ENCODE data around the gene GRIK2.

GRCh38 chr6:101391772-101392585, 1.5 kb upstream of the GRIK2 start:
- no peak for TF ChIP-seq POLR2A (IDR thresholded peaks at IDR 0.05; ENCODE audit: low read depth, low read length)
- no peak for TF ChIP-seq POLR2AphosphoS5 (IDR thresholded peaks at IDR 0.05; ENCODE audit: low read depth, low read length)

Data from GM12892 (cell line).